Ovary (tissue), 3 donors: ENCODE measurements around the gene COX4I2.

ENCODE experiments used
- EP300 ChIP-seq: sonication (generic); formaldehyde crosslinking; IDR thresholded peaks from one replicate; pipeline ENCODE4 v1.6.1; 2017; ENCODE audit warnings: antibody characterized with exemption
- POLR2A ChIP-seq: fragments of 450-650 bp; IDR thresholded peaks from one replicate; pipeline ENCODE4 v1.6.1; 2017; ENCODE audit warnings: antibody characterized with exemption, mild to moderate bottlenecking, moderate library complexity
- TF ChIP-seq, protein P1 (sequence below), 3 donors: fragments of 450-650 bp in 2 of 3; fragments of 200-600 bp in 1 of 3; IDR thresholded peaks; one replicate each; pipeline versions ENCODE4 v1.5.1 to v1.8.0; 2016 to 2022; ENCODE audit warnings: antibody characterized with exemption in 3 of 3, mild to moderate bottlenecking in 1 of 3
- donor health status: DM: no; HTN: no; CAD: no.

GRCh38 chr20:31595654-31596411 lies 41.9 kb upstream of the COX4I2 start:
- TF ChIP-seq POLR2A (no peak), EP300 (peak; percentile 26)
- TF ChIP-seq, protein P1, sequence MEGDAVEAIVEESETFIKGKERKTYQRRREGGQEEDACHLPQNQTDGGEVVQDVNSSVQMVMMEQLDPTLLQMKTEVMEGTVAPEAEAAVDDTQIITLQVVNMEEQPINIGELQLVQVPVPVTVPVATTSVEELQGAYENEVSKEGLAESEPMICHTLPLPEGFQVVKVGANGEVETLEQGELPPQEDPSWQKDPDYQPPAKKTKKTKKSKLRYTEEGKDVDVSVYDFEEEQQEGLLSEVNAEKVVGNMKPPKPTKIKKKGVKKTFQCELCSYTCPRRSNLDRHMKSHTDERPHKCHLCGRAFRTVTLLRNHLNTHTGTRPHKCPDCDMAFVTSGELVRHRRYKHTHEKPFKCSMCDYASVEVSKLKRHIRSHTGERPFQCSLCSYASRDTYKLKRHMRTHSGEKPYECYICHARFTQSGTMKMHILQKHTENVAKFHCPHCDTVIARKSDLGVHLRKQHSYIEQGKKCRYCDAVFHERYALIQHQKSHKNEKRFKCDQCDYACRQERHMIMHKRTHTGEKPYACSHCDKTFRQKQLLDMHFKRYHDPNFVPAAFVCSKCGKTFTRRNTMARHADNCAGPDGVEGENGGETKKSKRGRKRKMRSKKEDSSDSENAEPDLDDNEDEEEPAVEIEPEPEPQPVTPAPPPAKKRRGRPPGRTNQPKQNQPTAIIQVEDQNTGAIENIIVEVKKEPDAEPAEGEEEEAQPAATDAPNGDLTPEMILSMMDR (IDR thresholded peaks at IDR 0.05) = no peak
